HEK293 (cell line): ENCODE results near the gene RNF41.

Source experiments
- BCL11B ChIP-seq: fragments of 450-650 bp; formaldehyde crosslinking; IDR thresholded peaks from 2 replicates; pipeline ENCODE4 v1.5.1; 2016; ENCODE audit warnings: low read depth, missing biosample characterization, missing genetic modification characterization
- GLIS1 ChIP-seq: fragments of 450-650 bp; formaldehyde crosslinking; IDR thresholded peaks from 2 replicates; pipeline ENCODE4 v1.5.1; 2016; ENCODE audit warnings: missing biosample characterization, missing genetic modification characterization
- GLIS2 ChIP-seq: fragments of 450-650 bp; formaldehyde crosslinking; IDR thresholded peaks from 2 replicates; pipeline ENCODE4 v1.5.1; 2016; ENCODE audit warnings: missing biosample characterization, missing genetic modification characterization
- PATZ1 ChIP-seq: fragments of 450-650 bp; formaldehyde crosslinking; IDR thresholded peaks from 2 replicates; pipeline ENCODE4 v1.5.1; 2016; ENCODE audit warnings: missing biosample characterization, missing genetic modification characterization
- PRDM1 ChIP-seq: fragments of 450-650 bp; formaldehyde crosslinking; IDR thresholded peaks from 2 replicates; pipeline ENCODE4; 2016; ENCODE audit warnings: missing biosample characterization, missing genetic modification characterization
- SCRT1 ChIP-seq: fragments of 450-650 bp; formaldehyde crosslinking; IDR thresholded peaks from 2 replicates; pipeline ENCODE4 v1.5.1; 2016; ENCODE audit warnings: missing biosample characterization, missing genetic modification characterization, borderline replicate concordance
- ZEB2 ChIP-seq: fragments of 450-650 bp; formaldehyde crosslinking; IDR thresholded peaks from 2 replicates; pipeline ENCODE4 v1.5.1; 2016; ENCODE audit warnings: missing biosample characterization, missing genetic modification characterization
- ZFP3 ChIP-seq: fragments of 450-650 bp; formaldehyde crosslinking; IDR thresholded peaks from 2 replicates; pipeline ENCODE4 v1.5.1; 2016; ENCODE audit warnings: low read depth, missing biosample characterization, missing genetic modification characterization
- ZFP37 ChIP-seq: fragments of 450-650 bp; formaldehyde crosslinking; IDR thresholded peaks from 2 replicates; pipeline ENCODE4 v1.5.1; 2016; ENCODE audit warnings: missing biosample characterization, missing genetic modification characterization
- ZNF112 ChIP-seq: fragments of 450-650 bp; formaldehyde crosslinking; IDR thresholded peaks from 2 replicates; pipeline ENCODE4 v1.5.0; 2017; ENCODE audit warnings: missing biosample characterization, missing genetic modification characterization
- ZNF140 ChIP-seq: fragments of 450-650 bp; formaldehyde crosslinking; IDR thresholded peaks from 2 replicates; pipeline ENCODE4 v1.5.1; 2016; ENCODE audit warnings: missing biosample characterization, missing genetic modification characterization
- ZNF19 ChIP-seq: fragments of 450-650 bp; formaldehyde crosslinking; IDR thresholded peaks from 2 replicates; pipeline ENCODE4; 2016; ENCODE audit warnings: missing biosample characterization, missing genetic modification characterization, low read depth
- ZNF248 ChIP-seq: fragments of 450-650 bp; formaldehyde crosslinking; IDR thresholded peaks from 2 replicates; pipeline ENCODE4 v1.5.1; 2017; ENCODE audit warnings: missing biosample characterization, missing genetic modification characterization
- ZNF280C ChIP-seq: fragments of 450-650 bp; formaldehyde crosslinking; IDR thresholded peaks from 2 replicates; pipeline ENCODE4 v1.5.1; 2016; ENCODE audit warnings: missing biosample characterization, missing genetic modification characterization
- ZNF324 ChIP-seq: fragments of 450-650 bp; formaldehyde crosslinking; IDR thresholded peaks from 2 replicates; pipeline ENCODE4 v1.5.1; 2016; ENCODE audit warnings: missing biosample characterization, missing genetic modification characterization
- ZNF335 ChIP-seq: fragments of 450-650 bp; formaldehyde crosslinking; conservative IDR thresholded peaks from 2 replicates; pipeline ENCODE4 v1.5.1; 2016; ENCODE audit warnings: missing biosample characterization, missing genetic modification characterization
- ZNF37A ChIP-seq: fragments of 450-650 bp; IDR thresholded peaks from 2 replicates; pipeline ENCODE4 v1.5.1; 2018; ENCODE audit warnings: missing biosample characterization, missing genetic modification characterization
- ZNF391 ChIP-seq: fragments of 450-650 bp; formaldehyde crosslinking; IDR thresholded peaks from 2 replicates; pipeline ENCODE4 v1.5.1; 2016; ENCODE audit warnings: low read depth, missing biosample characterization, missing genetic modification characterization, borderline replicate concordance
- ZNF404 ChIP-seq: fragments of 450-650 bp; formaldehyde crosslinking; IDR thresholded peaks from 2 replicates; pipeline ENCODE4 v1.5.1; 2017; ENCODE audit warnings: missing biosample characterization, missing genetic modification characterization
- ZNF433 ChIP-seq: fragments of 450-650 bp; formaldehyde crosslinking; IDR thresholded peaks from 2 replicates; pipeline ENCODE4 v1.5.1; 2016; ENCODE audit warnings: missing biosample characterization, missing genetic modification characterization, low read depth
- ZNF48 ChIP-seq: fragments of 450-650 bp; formaldehyde crosslinking; IDR thresholded peaks from 2 replicates; pipeline ENCODE4 v1.5.1; 2016; ENCODE audit warnings: missing biosample characterization, missing genetic modification characterization
- ZNF530 ChIP-seq: fragments of 450-650 bp; formaldehyde crosslinking; IDR thresholded peaks from 2 replicates; pipeline ENCODE4 v1.5.1; 2016; ENCODE audit warnings: low read depth, missing biosample characterization, missing genetic modification characterization
- ZNF623 ChIP-seq: fragments of 450-650 bp; formaldehyde crosslinking; IDR thresholded peaks from 2 replicates; pipeline ENCODE4 v1.5.1; 2016; ENCODE audit warnings: missing biosample characterization, missing genetic modification characterization
- ZNF639 ChIP-seq: fragments of 450-650 bp; formaldehyde crosslinking; IDR thresholded peaks from 2 replicates; pipeline ENCODE4 v1.5.1; 2016; ENCODE audit warnings: missing biosample characterization, missing genetic modification characterization
- ZNF670 ChIP-seq: fragments of 450-650 bp; formaldehyde crosslinking; IDR thresholded peaks from 2 replicates; pipeline ENCODE4 v1.5.1; 2016; ENCODE audit warnings: missing biosample characterization, missing genetic modification characterization, low read depth
- ZNF76 ChIP-seq: fragments of 450-650 bp; formaldehyde crosslinking; IDR thresholded peaks from 2 replicates; pipeline ENCODE4; 2016; ENCODE audit warnings: low read depth, missing biosample characterization, missing genetic modification characterization, borderline replicate concordance
- ZNF768 ChIP-seq: fragments of 450-650 bp; formaldehyde crosslinking; IDR thresholded peaks from 2 replicates; pipeline ENCODE4 v1.5.1; 2018; ENCODE audit warnings: missing biosample characterization, mild to moderate bottlenecking, missing genetic modification characterization
- ZXDB ChIP-seq: fragments of 450-650 bp; formaldehyde crosslinking; IDR thresholded peaks from 2 replicates; pipeline ENCODE4 v1.5.1; 2016; ENCODE audit warnings: missing biosample characterization, missing genetic modification characterization
- TF ChIP-seq, protein P1 (sequence below): fragments of 450-650 bp; formaldehyde crosslinking; IDR thresholded peaks from 2 replicates; pipeline ENCODE4 v1.5.1; 2016; ENCODE audit warnings: missing biosample characterization, missing genetic modification characterization
- TF ChIP-seq, protein P2 (sequence below): fragments of 450-650 bp; IDR thresholded peaks from 2 replicates; pipeline ENCODE4 v1.5.1; 2018; ENCODE audit warnings: missing biosample characterization, missing genetic modification characterization
- TF ChIP-seq, protein P3 (sequence below): fragments of 450-650 bp; formaldehyde crosslinking; IDR thresholded peaks from 2 replicates; pipeline ENCODE4 v1.5.1; 2017; ENCODE audit warnings: missing biosample characterization, missing genetic modification characterization

The RNF41 gene

DNA sequence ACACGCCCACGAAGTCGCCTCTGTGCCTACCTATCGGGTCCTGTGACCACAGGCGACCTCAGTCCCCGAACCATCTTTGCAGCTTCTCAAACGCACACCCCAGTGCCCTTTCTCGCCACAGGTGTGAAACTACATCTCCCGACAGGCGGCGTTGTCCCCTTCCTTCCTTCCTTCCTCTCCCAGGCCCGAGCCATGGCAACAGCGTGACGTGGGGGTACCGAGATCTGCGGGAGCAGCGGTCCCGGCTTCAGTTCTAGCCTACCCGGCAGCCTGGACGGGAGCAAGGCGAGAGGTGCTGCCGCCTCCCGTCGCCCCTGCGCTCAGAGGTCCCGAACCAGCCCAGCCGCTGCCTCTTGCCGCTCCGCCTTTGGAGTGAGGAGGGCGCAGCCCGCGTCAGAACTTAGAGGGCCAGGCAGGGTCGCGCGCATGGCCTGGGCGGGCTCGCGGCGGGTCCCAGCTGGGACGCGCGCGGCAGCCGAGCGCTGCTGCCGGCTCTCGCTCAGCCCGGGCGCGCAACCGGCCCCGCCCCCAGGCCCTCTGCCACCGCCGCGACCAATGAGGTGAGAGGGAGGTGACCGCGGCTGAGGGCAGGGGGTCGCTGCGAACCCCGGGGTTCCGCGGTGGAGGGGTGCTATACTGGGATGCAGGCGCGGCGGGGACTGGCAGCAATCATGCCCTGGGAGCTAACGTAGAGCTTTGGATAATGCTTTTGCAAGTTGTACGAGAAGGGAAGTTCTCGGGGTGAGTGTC, 45.1 kb upstream of the RNF41 start, which contains the start of gene COQ10A (continued):
- TF ChIP-seq ZNF530 (no peak), ZNF37A (no peak), GLIS2 (tag by site-specific recombination) (peak; percentile 93), ZNF335 (tag by site-specific recombination) (peak; percentile 93), ZFP3 (tag by site-specific recombination) (no peak), ZNF248 (tag by site-specific recombination) (no peak), ZNF76 (tag by site-specific recombination) (peak; percentile 92), ZNF140 (no peak), ZXDB (tag by site-specific recombination) (peak; percentile 93), ZNF324 (peak; percentile 78), ZNF433 (tag by site-specific recombination) (no peak), BCL11B (no peak), PATZ1 (peak; percentile 91; the same call in 1 of the 2 replicates), ZNF639 (0 out of 2 replicates have a peak, but pooled peaks have one; percentile 12), ZNF280C (tag by site-specific recombination) (no peak), ZEB2 (tag by site-specific recombination) (peak; percentile 85; the same call in 1 of the 2 replicates), ZNF404 (tag by site-specific recombination) (no peak), PRDM1 (tag by site-specific recombination) (no peak), GLIS1 (tag by site-specific recombination) (peak; percentile 71), ZNF768 (tag by site-specific recombination) (no peak), ZNF670 (tag by site-specific recombination) (no peak), ZNF112 (tag by site-specific recombination) (no peak), ZNF48 (tag by site-specific recombination) (no peak), ZNF623 (tag by site-specific recombination) (no peak), ZNF19 (tag by site-specific recombination) (no peak), ZNF391 (no peak; the same call in 1 of the 2 replicates), SCRT1 (tag by site-specific recombination) (peak; percentile 98), ZFP37 (tag by site-specific recombination) (peak; percentile 78; the same call in 1 of the 2 replicates)
- TF ChIP-seq, protein P1, sequence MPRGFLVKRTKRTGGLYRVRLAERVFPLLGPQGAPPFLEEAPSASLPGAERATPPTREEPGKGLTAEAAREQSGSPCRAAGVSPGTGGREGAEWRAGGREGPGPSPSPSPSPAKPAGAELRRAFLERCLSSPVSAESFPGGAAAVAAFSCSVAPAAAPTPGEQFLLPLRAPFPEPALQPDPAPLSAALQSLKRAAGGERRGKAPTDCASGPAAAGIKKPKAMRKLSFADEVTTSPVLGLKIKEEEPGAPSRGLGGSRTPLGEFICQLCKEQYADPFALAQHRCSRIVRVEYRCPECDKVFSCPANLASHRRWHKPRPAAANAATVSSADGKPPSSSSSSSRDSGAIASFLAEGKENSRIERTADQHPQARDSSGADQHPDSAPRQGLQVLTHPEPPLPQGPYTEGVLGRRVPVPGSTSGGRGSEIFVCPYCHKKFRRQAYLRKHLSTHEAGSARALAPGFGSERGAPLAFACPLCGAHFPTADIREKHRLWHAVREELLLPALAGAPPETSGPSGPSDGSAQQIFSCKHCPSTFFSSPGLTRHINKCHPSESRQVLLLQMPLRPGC (tag by site-specific recombination) = 0 out of 2 replicates have a peak, but pooled peaks have one; percentile 30
- TF ChIP-seq, protein P2, sequence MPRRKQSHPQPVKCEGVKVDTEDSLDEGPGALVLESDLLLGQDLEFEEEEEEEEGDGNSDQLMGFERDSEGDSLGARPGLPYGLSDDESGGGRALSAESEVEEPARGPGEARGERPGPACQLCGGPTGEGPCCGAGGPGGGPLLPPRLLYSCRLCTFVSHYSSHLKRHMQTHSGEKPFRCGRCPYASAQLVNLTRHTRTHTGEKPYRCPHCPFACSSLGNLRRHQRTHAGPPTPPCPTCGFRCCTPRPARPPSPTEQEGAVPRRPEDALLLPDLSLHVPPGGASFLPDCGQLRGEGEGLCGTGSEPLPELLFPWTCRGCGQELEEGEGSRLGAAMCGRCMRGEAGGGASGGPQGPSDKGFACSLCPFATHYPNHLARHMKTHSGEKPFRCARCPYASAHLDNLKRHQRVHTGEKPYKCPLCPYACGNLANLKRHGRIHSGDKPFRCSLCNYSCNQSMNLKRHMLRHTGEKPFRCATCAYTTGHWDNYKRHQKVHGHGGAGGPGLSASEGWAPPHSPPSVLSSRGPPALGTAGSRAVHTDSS (tag by site-specific recombination) = 0 out of 2 replicates have a peak, but pooled peaks have one; percentile 7
- TF ChIP-seq, protein P3, sequence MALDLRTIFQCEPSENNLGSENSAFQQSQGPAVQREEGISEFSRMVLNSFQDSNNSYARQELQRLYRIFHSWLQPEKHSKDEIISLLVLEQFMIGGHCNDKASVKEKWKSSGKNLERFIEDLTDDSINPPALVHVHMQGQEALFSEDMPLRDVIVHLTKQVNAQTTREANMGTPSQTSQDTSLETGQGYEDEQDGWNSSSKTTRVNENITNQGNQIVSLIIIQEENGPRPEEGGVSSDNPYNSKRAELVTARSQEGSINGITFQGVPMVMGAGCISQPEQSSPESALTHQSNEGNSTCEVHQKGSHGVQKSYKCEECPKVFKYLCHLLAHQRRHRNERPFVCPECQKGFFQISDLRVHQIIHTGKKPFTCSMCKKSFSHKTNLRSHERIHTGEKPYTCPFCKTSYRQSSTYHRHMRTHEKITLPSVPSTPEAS (tag by site-specific recombination) = no peak
